ENCODE data around the gene PPM1D. TPM values are rescaled to one million over a fixed set of nuclear protein-coding genes. Genes with fewer than 3 reads are reported as not detected.

Gene PPM1D
- total RNA-seq, 1 experiment from 2014 or later = 19.0 TPM

GRCh38 chr17:60562421-60562820 lies 37.6 kb upstream of the PPM1D start:
- Histone ChIP-seq H3K23me2 (ENCODE audit: insufficient read length, low read depth, low read length, poor library complexity, severe bottlenecking) (no peaks in the 10 kb centered on the region), H3K23ac (ENCODE audit: insufficient read length, low read depth, low read length) (no peak overlapping the region), H2BK20ac (ENCODE audit: low read depth, low read length, poor library complexity, severe bottlenecking) (no peak overlapping the region), H3K56ac (ENCODE audit: insufficient read length, low read depth, low read length) (no peak overlapping the region), H4K20me1 (ENCODE audit: control insufficient read depth, insufficient read depth, insufficient read length) (no peaks in the 10 kb centered on the region), H3K27ac (ENCODE audit: insufficient read length, low read depth, low read length) (no peak overlapping the region), H3K4me2 (ENCODE audit: insufficient read depth, insufficient read length, low read length) (no peak overlapping the region), H3K9ac (ENCODE audit: extremely low read depth, insufficient read length, low read length) (no peak overlapping the region), H3K18ac (ENCODE audit: insufficient read length, low read depth, low read length) (no peak overlapping the region), H2AFZ (ENCODE audit: low read length) (no peak overlapping the region), H3K79me1 (ENCODE audit: insufficient read depth, low read depth, low read length, poor library complexity, severe bottlenecking) (no peaks in the 10 kb centered on the region), H2BK12ac (ENCODE audit: insufficient read length, low read depth, low read length) (no peak overlapping the region), H3K27me3 (ENCODE audit: insufficient read depth, low read length) (no peaks in the 10 kb centered on the region), H3T11ph (ENCODE audit: low read length) (no peak overlapping the region), H2BK5ac (ENCODE audit: insufficient read length, low read length) (no peak overlapping the region), H4K91ac (ENCODE audit: insufficient read length, low read depth, low read length) (no peak overlapping the region), H4K5ac (ENCODE audit: insufficient read length, low read depth, low read length) (no peak overlapping the region), H3K4me1 (ENCODE audit: insufficient read depth, low read length) (no peaks in the 10 kb centered on the region), H2BK120ac (ENCODE audit: low read depth, low read length, poor library complexity, severe bottlenecking) (no peak overlapping the region), H3K79me2 (ENCODE audit: insufficient read depth, low read length) (no peaks in the 10 kb centered on the region), H2AK5ac (ENCODE audit: insufficient read length, low read length) (no peak overlapping the region), H3K9me3 (ENCODE audit: control insufficient read depth, low read depth, low read length) (peaks cover 9% of the 10 kb centered on the region), H4K8ac (replicated peaks; ENCODE audit: insufficient read length, low read depth, low read length) (no peak overlapping the region), H3K14ac (ENCODE audit: insufficient read depth, low read length) (no peak overlapping the region), H3K4ac (ENCODE audit: low read depth, low read length) (no peak overlapping the region), H2BK15ac (ENCODE audit: low read depth, low read length) (no peak overlapping the region)
- no peak overlapping the region for H3K4me3 Mint-ChIP-seq
- no peak overlapping the region for H3K27ac Mint-ChIP-seq
- no peaks in the 10 kb centered on the region for H3K4me1 Mint-ChIP-seq
- H3K27me3 Mint-ChIP-seq (ENCODE audit: low read depth) = peaks cover 2% of the 10 kb centered on the region; the same call in 1 of the 2 replicates
- no peak for TF ChIP-seq CTCF (conservative IDR thresholded peaks at IDR 0.05)
- peaks cover 14 to 16% of the 10 kb centered on the region in 2 experiments for H3K9me3 Mint-ChIP-seq
- no CpG with 5 or more reads among the region's 3 CpGs for WGBS (ENCODE audit: extremely low coverage, insufficient read length, low lambda C conversion rate)
- peaks cover 2 to 14% (median 4%) of the 10 kb centered on the region in 3 experiments; a peak in 6 of 7 replicates for H3K36me3 Mint-ChIP-seq (ENCODE audit: insufficient read depth in 1 of 3, low read depth in 3 of 3)
- DNase-seq = no peak
